Mononuclear cell (primary cell): ENCODE data around the gene DUT. TPM values are rescaled to one million over a fixed set of nuclear protein-coding genes. Genes with fewer than 3 reads are reported as not detected.

ENCODE experiments used
- H3K27me3 ChIP-seq: 2 replicates; pipeline ENCODE4 v1.6.0; 2011; ENCODE audit warnings: low read length, control low read depth; ENCODE audit not compliant: insufficient read depth
- H3K4me1 ChIP-seq: 2 replicates; pipeline ENCODE4 v1.5.1; 2011; ENCODE audit warnings: mild to moderate bottlenecking, low read length, control low read depth; ENCODE audit not compliant: insufficient read depth
- H3K4me3 ChIP-seq: 2 replicates; pipeline ENCODE4 v1.5.1; 2011; ENCODE audit warnings: mild to moderate bottlenecking, low read length, moderate library complexity
- H3K9me3 ChIP-seq: 2 replicates; pipeline ENCODE4 v1.5.1; 2011; ENCODE audit warnings: low read depth, mild to moderate bottlenecking, control low read depth, low read length
- total RNA-seq: library from RNA; depleted of rRNA; stranded (reverse); fragments of >200 nt; gene quantifications from one replicate; pipeline ENCODE4 v1.2.3, GENCODE V29; 2012

DUT gene
- total RNA-seq, 1 donor, result 19.8 TPM

DNA sequence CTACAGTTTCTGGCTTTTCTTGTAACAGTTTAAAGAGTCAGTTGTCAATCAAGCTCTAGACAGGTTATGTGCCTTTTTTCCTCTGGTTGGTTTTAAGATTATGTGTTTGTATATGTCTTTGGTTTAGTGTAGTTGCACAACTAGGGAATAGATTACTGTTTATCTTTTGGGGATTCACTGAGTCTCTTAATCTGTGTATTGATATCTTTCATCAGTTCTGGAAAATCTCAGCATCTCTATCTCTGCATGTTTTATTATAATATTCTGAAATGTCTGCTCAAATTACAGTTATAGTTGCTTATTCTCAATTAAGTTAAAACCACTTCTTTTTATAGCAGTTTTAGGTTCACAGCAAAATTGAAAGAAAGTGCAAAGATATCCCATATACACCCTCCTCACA is 14.3 kb downstream of the DUT start:
- no peaks in the 10 kb centered on the region for H3K4me1 ChIP-seq
- H3K4me3 ChIP-seq, result no peak overlapping the region
- no peaks in the 10 kb centered on the region for H3K27me3 ChIP-seq
- no peaks in the 10 kb centered on the region for H3K9me3 ChIP-seq

DNA sequence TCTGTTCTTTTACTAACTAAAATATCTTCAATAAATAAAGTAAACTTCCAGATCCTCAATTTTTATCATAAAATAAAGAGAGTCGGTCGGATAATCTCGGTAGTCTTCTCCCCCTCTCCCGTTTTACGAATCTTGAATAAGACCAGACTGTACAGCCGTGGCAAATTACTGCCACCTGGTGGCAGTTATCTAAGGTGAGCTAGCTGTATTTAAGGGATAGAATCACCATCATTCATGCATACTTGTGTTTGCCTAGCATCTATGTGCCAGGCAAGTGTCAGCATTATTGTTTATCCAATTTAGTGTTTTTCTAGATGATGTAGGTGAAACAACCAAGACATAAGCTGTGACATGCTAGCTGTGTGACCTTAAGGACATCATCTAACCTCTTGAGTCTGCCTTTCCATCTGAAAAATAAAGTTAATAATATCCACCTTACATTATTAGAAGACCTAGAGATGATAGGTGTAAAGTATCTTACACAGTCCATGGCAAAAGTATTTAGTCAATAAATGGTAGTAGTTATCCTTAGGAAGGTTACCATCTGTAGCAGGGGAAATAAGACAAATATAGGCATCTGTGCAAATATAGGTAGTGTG is 21.3 kb downstream of the DUT start:
- Histone ChIP-seq H3K9me3 (no peaks in the 10 kb centered on the region), H3K4me1 (no peaks in the 10 kb centered on the region), H3K4me3 (no peak overlapping the region), H3K27me3 (no peaks in the 10 kb centered on the region)

DNA sequence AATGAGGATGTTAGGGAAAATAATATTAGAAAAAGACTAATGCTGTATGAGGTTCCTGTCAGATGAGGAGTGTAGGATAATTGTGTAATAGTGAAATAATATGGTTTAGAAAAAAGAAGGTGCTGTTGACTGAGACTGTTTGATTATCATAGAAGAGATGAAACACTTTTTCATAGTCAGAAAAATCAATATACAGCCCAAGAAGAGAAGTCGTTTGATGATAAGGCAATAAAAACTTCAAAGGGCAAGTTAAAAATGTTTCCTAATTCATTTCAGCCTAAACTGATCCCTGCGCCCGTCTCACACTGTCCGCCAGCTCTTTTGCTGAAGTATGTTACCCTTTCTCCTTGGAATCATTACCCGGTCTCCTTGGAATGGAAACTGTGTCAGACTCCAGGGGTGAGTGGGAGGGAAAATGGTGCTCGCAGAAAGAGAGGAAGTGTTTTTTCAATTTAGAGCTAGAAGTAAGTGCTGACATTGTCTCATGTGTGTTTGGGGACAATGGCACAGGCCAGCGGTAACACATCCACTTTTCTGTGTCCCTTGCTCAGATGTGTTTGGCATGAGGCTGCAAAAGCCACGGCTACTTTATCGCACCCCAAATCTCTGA is 23.6 kb downstream of the DUT start:
- H3K27me3 ChIP-seq, result no peaks in the 10 kb centered on the region
- H3K9me3 ChIP-seq, result no peaks in the 10 kb centered on the region
- no peaks in the 10 kb centered on the region for H3K4me1 ChIP-seq
- H3K4me3 ChIP-seq, result no peak overlapping the region

DNA sequence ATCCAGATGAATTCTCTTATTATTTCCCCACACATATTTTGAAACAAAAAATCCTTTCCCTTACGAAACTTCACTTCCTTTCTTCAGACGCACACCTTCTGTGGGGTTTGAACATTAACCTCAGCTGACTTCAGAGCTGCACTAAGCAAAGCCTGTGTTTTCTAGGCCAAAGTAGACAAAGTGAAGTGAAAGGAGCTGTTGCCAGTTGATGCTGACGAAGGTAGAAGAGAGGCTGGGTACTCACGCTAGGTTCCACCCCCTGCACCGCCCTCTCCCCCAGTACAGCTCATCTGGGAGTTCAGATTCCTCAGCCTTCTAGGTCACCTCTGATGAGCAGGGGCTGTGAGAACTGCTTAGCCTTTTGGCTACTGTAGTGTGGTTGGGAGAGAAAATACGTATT is 24.1 kb downstream of the DUT start:
- H3K4me3 ChIP-seq, result no peak overlapping the region
- H3K4me1 ChIP-seq, result no peaks in the 10 kb centered on the region
- H3K9me3 ChIP-seq, result no peaks in the 10 kb centered on the region
- no peaks in the 10 kb centered on the region for H3K27me3 ChIP-seq

DNA sequence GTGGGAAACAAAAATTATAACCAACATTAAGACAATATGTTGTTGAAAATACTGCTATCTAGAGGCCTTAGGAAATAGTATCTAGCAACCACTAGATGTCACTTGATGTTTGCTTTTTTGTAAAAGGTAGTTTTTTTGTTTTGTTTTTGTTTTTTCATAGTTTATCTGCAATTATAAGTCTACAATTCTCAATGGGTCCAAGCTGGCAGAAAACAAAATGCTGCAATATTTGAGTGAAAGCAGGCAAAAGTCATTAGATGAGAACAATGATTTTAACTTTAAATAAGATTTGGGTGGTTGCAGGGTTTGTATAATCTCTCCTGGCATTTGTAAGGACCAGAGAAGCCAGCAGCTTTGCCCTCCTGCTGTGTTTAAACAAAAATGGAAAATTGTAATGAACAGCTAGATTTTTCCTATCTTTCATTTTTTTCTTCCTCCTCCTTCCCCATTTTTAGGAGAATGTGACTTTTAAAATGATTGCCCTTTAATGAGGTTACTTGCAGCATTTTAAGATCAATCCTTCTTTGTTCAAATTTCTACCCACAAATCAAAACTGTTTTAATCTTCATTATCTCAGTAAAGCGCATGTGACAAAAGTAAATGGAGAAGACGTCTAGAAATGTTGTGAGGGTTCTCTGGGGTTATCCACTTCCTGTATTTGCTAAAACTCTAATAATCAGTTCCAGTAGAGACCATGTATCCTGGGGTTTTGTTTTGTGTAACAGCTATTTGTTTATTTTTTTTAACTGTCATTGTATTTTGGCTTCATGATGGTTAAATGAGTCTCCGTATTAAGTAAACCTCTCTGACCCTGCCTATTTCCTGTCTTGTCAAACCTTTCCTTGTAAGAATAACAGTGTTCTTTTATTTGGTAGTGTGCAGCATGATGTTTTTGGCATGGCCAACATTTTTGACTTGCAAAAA is 27.3 kb downstream of the DUT start:
- H3K4me3 ChIP-seq, result no peak overlapping the region
- no peaks in the 10 kb centered on the region for H3K27me3 ChIP-seq
- no peaks in the 10 kb centered on the region for H3K9me3 ChIP-seq
- H3K4me1 ChIP-seq, result no peaks in the 10 kb centered on the region

DNA sequence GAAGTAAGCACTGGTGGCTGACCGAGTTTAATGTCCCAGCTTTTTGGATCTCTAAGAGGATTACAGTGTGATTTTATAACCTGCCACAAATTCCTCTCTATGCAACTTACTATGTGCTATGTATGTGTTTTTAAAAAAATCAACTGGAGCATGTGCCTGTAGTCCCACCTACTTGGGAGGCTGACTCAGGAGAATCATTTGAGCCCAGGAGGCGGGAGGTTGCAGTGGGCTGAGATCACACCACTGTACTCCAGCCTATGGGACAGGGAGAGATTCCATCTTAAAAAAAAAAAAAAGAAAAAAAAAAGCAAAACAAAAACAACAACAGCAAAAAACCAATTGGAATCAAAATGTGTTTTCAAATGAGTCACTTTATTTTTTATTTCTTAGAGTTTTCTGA is 29.6 kb downstream of the DUT start:
- Histone ChIP-seq H3K27me3 (no peaks in the 10 kb centered on the region), H3K4me1 (no peaks in the 10 kb centered on the region), H3K9me3 (no peaks in the 10 kb centered on the region), H3K4me3 (no peak overlapping the region)

DNA sequence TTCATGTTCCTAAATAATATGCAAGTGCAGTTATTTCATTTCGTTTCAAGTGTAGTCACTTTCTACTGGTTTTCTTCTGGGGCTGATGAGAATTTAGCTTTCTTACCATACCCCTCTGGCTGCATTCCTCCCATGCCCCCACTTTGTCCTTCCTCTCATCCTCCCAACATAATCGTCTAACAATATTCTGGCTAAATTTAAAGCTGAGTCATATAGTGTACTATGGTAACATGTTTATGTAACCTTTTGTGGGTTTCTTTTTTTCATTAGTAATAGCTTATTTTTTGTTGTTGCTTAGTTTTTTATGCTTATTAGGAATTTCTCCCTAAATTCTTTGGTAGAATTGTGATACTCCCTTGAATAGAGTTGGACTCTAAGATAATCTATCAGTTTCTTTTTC is 30.5 kb downstream of the DUT start:
- H3K27me3 ChIP-seq, result no peaks in the 10 kb centered on the region
- no peak overlapping the region for H3K4me3 ChIP-seq
- H3K4me1 ChIP-seq, result no peaks in the 10 kb centered on the region
- H3K9me3 ChIP-seq, result no peaks in the 10 kb centered on the region

DNA sequence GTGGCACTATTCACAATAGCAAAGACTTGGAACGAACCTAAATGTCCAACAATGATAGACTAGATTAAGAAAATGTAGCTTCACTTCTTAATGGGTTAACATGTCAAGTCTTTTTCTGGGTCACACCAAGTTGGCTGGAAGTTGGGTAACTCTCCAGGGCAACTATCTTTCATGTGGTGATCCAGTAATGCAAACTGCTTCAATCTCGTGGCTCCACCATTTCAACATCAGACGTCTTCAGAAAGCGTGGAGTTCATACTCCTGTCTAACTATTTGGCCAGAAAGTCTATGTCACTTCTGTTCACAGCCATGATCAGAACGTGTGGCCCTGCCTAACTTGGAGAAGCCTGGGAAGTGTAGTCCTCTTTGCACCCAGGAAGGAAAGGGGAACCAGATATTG is 32.2 kb downstream of the DUT start:
- no peaks in the 10 kb centered on the region for H3K9me3 ChIP-seq
- H3K27me3 ChIP-seq, result no peaks in the 10 kb centered on the region
- no peak overlapping the region for H3K4me3 ChIP-seq
- H3K4me1 ChIP-seq, result no peaks in the 10 kb centered on the region

DNA sequence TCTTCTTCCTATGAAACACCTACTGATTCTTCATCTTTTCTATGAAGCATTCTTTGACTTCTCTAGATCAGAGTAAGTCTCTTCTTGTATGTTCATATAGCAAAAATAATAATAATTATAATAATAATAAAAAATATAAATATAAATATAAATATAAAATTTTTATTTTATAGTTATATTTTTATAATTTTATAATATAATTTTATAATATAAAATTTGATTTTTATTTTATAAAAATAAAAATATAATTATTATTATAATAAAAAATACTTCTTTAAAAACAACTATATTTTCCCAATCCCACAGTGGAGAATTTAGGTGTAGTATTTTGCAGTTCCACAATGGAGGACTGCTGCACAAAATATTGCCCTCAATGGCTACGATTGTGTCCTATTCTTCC is 34.3 kb downstream of the DUT start:
- no peaks in the 10 kb centered on the region for H3K27me3 ChIP-seq
- H3K4me1 ChIP-seq, result no peaks in the 10 kb centered on the region
- H3K4me3 ChIP-seq, result no peak overlapping the region
- H3K9me3 ChIP-seq, result no peaks in the 10 kb centered on the region

DNA sequence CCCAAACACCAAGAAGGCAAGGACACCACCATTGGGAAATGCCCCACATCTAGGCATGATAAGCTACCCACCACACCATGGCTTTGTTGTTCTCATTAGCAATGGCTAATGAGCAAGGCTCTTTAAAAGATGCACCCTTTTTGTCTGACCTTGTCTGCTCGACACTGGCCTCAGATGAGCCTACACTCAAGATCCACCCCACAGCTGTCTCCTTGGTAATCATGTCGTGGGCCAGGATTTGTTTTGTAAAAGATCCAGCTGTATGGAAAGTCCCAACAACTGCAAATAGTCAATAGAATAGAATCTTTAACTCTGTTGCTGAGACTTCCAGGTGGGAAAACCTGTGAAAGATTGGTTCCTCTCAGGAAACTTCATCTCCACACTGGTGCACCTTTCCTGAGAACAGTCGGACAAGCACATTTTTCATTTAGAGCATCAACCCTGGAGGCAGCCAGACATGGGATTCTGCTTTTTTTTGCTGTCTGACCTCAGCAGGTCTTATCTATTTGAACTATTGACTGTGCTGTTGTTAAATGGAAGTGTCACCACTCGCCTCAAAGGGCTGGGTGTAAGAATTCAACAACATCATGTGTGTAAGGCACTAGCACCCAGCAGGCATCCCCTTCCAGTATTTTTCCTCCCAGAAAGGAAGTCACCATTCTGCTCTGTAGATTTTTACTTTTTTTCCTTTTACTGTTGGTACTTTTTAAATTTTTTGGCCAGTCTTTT is 35.5 kb downstream of the DUT start:
- no peaks in the 10 kb centered on the region for H3K9me3 ChIP-seq
- no peak overlapping the region for H3K4me3 ChIP-seq
- H3K4me1 ChIP-seq, result no peaks in the 10 kb centered on the region
- H3K27me3 ChIP-seq, result no peaks in the 10 kb centered on the region

DNA sequence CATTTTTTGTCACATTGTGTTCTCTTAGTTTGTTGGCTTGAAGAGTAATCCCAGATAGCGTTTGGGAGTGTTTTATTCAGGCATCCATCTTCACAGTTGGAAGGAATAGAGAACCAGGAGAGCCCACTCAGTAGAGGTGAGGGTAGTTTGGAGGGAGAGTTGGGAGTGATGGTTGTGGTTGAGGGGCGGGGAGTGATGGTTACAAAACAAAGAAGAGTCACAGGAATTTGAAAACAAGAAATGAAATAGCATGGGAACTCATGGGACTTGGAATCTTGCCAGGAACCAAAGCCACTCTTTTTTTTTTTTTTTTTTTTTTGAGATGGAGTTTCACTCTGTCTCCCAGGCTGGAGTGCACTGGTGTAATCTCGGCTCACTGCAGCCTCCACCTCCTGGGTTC is 36.3 kb downstream of the DUT start:
- Histone ChIP-seq H3K4me1 (no peaks in the 10 kb centered on the region), H3K4me3 (no peak overlapping the region), H3K27me3 (no peaks in the 10 kb centered on the region), H3K9me3 (no peaks in the 10 kb centered on the region)

DNA sequence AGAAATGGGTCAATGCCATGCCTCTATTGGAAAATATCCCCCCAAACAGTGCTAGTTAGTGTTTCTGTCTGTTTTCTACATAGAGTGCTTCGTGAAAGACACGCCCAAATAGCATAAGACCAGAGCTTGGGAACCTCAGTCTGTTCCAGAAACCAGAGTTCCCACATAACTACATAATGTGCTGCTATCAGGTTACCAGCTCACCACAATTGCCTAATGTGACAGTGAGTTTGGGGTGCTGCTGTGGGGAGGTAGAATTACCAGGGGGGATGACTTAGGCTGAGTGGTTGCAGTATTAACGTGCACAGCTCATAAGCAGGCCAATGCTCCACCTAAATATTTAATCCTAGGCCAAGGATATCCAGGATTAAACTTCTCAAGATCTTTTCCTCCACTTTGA is 39.2 kb downstream of the DUT start:
- Histone ChIP-seq H3K4me1 (no peaks in the 10 kb centered on the region), H3K9me3 (no peaks in the 10 kb centered on the region), H3K4me3 (no peak overlapping the region), H3K27me3 (no peaks in the 10 kb centered on the region)

DNA sequence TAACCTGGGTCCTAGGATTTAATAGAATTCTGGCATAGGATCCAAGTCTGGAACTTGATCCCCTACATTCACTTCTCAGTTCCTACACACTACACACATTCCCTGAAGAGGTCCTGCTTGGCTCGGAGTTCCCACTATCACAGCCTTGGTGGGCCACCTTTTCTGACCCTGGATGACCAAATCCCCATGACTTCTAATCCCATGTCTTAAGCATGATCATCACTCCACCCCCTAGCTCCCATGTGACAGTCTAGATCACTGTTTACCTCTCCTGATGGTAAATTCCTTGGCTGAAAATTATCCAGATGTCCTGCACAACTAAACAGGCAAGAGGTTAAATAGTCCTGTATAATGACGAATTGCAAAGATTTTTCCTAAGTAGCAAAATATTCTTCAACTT is 40.3 kb downstream of the DUT start:
- Histone ChIP-seq H3K27me3 (no peaks in the 10 kb centered on the region), H3K4me1 (no peaks in the 10 kb centered on the region), H3K9me3 (no peaks in the 10 kb centered on the region), H3K4me3 (no peak overlapping the region)

DNA sequence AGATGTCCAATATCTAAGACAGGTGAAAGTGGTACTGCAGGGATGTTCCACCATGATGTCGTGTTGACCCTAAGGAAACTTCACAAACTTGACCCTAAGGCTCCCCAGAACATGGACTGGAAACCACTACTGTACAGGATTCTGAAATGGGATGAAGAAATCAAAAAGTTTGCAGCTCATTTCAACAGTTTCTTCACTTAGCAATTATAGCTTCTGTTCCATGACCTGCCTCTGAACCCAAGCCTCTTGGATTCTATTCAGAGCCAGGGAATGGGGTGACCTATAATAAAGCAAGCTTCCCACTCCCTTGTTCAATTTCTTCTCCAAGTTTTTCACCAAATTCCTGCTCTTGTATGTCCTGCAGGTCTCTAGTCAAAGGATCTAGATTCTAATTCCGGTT is 40.7 kb downstream of the DUT start:
- no peaks in the 10 kb centered on the region for H3K4me1 ChIP-seq
- no peaks in the 10 kb centered on the region for H3K9me3 ChIP-seq
- no peaks in the 10 kb centered on the region for H3K27me3 ChIP-seq
- no peak overlapping the region for H3K4me3 ChIP-seq

DNA sequence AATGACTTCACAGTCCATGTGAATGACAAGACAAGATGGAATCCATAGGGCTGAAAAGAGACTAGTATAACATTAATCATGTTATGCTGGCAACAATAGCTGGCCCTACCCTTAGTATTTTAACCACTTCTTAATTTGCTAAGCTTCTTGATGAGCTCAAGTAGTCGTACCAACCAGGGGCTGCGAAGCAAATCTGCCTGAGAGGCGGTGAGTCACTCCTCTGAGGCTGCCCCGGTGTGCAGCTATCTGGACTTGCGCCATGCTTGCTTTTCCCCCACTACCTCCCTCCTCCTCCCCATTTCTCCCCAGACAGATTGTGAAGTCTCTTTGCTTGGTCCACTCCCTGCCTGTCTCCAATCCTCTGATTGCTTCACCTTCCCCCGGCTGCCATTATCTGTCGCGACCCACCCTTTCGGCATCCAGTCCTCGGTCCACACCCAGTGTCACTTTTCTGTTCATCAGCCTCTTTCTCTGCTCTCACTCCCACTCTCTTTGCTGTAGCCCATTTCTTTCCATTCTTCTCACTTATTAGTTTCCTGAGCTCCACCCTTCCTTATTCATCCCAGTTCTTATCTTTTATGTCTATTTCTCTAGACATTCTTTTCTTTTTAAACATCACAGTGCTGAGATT is 42.7 kb downstream of the DUT start:
- H3K9me3 ChIP-seq, result no peaks in the 10 kb centered on the region
- H3K4me3 ChIP-seq, result no peak overlapping the region
- no peaks in the 10 kb centered on the region for H3K4me1 ChIP-seq
- no peaks in the 10 kb centered on the region for H3K27me3 ChIP-seq
